GM10266 (cell line): ENCODE results near the gene MIER1.

ENCODE experiments used
- DNase-seq: peaks from one replicate; pipeline ENCODE4 v3.0.0; 2012; ENCODE audit errors: extremely low spot score
- TF ChIP-seq, protein P1 (sequence below): IDR thresholded peaks from 2 replicates; pipeline ENCODE4 v1.5.1; 2012; ENCODE audit warnings: mild to moderate bottlenecking, low read depth; ENCODE audit not compliant: control insufficient read depth, insufficient read depth; ENCODE audit errors: missing control alignments

MIER1 gene

DNA sequence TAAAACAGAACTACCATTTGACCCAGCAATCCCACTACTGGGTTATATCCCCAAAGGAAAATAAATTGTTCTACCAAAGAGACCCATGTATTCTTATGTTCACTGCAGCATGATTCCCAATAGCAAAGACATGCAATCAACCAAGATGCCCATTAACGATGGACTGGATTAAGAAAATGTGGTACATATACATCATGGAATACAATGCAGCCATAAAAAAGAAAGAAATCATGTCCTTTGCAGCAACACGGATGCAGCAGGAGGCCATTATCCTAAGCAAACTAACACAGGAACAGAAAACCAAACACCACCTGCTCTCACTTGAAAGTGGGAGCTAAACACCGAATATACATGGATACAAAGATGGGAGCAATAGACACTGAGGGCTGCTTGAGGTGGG is 85.0 kb downstream of the MIER1 start:
- TF ChIP-seq, protein P1, sequence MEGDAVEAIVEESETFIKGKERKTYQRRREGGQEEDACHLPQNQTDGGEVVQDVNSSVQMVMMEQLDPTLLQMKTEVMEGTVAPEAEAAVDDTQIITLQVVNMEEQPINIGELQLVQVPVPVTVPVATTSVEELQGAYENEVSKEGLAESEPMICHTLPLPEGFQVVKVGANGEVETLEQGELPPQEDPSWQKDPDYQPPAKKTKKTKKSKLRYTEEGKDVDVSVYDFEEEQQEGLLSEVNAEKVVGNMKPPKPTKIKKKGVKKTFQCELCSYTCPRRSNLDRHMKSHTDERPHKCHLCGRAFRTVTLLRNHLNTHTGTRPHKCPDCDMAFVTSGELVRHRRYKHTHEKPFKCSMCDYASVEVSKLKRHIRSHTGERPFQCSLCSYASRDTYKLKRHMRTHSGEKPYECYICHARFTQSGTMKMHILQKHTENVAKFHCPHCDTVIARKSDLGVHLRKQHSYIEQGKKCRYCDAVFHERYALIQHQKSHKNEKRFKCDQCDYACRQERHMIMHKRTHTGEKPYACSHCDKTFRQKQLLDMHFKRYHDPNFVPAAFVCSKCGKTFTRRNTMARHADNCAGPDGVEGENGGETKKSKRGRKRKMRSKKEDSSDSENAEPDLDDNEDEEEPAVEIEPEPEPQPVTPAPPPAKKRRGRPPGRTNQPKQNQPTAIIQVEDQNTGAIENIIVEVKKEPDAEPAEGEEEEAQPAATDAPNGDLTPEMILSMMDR, result no peak
- no peak for DNase-seq

DNA sequence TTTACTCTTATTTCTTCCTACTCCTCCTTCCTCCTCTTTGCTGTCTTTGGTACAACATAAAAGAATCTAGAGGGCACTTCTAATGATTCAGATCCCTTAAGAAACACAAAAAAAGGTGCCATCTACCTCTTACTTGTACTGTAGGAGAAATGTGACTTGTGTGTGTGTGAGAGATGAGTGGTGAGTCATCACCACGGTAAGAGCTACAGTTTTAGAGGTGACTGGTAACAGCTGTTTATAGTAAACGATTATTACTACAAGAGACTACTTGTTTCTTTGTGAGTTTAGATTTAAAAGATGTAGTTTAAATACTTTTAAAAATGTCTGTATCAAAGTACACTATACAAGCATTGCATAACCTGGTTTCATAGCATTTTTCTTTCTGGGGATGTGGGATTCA is 88.8 kb downstream of the MIER1 start:
- no peak for DNase-seq
- TF ChIP-seq, protein P1, result no peak

DNA sequence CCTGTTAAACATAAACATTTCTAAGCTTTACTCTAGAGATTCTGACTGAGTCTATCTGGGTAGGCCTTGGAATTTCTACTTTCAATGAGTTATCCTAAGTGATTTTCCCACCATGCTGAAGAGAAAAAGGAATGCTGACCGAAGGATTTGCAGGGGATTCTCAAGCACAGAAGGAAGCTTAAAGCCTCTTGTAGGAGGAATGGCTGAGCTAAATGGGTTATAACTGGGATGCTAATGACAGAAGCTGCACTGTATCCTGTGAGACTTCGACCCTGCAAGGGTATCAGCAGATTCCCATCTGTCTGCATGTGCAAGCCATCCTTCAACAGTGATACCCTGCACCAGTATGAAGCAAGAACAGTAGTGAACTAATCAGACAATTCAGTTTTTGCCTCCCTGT is 93.8 kb downstream of the MIER1 start:
- TF ChIP-seq, protein P1, result no peak
- no peak for DNase-seq

DNA sequence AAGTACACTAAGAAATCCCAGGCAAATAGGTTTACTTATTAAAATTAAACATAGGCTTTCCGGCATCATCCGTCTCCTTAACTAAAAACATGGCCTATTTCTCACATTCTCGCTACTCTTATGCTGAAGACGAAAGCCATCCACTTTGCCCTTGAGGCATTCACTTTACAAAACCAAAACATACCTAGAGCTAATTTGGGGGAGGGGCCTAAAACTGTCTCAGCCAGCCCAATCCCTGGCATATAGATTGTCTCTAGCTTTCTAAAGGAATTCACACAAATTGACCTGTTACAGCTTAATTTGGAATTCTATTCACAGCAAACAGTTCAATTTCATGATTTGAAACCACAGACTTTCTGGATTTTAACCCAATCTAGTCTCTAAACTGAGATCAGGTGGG is 94.3 kb downstream of the MIER1 start:
- TF ChIP-seq, protein P1, result no peak
- DNase-seq, result no peak

DNA sequence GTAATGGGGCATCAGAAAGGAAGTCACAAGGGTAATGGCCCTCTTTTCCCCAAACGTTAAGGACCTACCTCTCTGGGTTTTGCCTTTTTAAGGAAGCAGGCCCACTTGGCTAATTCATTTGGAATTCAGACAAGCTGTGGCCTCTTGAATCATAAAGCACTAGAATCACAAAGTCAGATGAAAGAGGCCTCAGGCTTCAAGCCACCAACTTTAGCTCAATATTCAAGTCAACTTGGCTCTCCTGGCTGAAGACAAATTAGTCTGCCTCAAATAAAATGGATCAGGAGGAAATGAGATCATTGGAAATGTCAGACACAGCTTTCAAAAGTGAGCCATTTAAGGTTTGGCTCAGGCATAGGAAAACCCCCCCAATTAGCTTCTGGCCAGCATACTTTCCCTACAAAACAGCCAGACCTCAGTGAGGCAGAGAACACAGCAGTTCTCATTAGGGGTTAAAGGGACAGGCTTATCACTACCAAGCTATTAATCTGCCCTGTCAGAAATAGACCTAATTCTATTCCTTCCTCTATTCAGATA is 94.9 kb downstream of the MIER1 start:
- TF ChIP-seq, protein P1, result no peak

DNA sequence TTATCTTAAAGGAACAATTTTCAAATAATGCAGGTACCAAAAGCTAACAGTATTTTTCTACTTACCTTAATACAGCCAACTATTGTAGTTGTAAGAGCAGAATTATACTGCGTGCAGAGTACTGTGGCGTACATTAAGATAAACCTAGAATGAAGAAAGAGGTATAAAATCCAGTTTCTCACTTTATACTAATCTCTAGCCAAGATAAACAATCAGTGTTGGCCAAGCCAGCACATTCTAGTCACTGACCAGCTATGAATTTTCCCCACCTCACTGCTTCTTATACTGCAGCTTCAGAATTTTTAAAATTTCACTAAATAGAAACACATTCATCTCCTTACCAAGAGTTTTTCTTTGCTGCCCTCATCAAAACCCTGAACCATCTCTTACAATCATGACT is 95.5 kb downstream of the MIER1 start:
- DNase-seq, result no peak

More for the DNA sequence above, 94.9 kb downstream of the MIER1 start:
- no peak for DNase-seq

DNA sequence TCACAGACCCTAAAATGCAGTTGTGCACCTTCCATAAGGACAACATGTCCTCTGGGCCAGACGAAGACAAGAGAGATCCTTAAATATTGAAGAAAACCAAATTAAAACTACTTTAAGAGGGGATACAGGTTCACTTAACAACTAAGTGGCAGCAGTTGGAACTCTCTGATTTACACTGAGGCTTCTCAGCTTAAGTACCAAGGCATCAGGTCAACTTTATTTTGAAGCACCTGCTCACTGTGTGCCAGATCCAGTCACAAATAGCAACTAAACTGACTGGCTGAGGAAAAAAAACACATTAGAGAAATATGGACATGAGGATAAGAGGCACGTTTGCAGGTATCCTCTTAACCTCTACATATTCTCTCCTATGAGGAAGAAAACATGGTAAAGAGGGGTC is 96.0 kb downstream of the MIER1 start:
- DNase-seq, result no peak
- TF ChIP-seq, protein P1, result no peak

More for the DNA sequence above, 95.5 kb downstream of the MIER1 start:
- TF ChIP-seq, protein P1, result no peak
